GM21786 (cell line): ENCODE results near the gene PRAMEF6.
"Not testable (repeated sequence)": the region's sequence is repeated elsewhere in the genome, so short reads cannot be mapped to it uniquely, and the experiment has no call there.

Source experiments
- ATAC-seq: cut with Tn5 transposase; IDR thresholded peaks from one replicate; pipeline ENCODE4 v1.9.1; 2021; ENCODE audit not compliant: unreplicated experiment

PRAMEF6 gene

DNA sequence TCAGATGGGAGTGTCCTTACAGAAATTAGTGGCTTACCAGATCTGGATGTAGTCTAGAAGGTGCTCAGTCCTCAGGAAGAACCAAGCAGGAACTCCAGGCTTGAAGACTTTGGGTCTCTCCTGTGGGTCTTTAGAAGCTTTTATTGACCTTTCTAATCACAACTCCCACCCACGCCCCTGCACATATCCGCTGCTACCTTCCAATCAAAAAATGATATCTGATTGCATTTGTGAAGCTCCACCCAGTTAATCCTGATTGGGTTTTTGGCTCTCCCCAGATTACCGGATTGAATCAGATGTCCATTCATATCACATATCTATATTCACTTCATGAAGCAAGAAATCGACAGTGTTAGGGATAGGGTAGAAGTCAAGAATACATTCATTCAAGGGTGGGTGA is at the start of gene PRAMEF6:
TSS of gene PRAMEF6 (minus strand) at position 101 of the 400 bp plus-strand sequence. CDS start 5,062 bp downstream, outside the sequence.
- ATAC-seq: not testable (repeated sequence)

DNA sequence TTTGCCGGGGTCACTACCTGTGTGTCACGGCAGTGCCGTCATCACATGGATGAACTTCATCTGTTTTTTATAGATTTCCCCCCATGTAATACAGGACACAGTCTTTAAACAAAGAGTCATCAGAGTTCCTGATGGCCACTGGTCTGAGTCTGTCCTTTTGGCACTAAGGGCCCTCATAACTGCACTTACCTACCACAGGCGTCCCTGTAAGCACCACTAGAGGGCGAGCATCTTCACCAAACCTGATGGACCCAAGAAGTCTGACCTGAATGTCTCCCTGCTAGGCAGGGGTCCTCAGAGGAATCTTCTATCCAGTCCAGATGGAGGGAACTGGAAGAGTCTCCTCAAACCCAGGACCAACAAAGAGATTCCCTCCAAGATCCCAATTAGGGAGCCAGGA is 23.0 kb downstream of the PRAMEF6 start:
- ATAC-seq: not testable (repeated sequence)

DNA sequence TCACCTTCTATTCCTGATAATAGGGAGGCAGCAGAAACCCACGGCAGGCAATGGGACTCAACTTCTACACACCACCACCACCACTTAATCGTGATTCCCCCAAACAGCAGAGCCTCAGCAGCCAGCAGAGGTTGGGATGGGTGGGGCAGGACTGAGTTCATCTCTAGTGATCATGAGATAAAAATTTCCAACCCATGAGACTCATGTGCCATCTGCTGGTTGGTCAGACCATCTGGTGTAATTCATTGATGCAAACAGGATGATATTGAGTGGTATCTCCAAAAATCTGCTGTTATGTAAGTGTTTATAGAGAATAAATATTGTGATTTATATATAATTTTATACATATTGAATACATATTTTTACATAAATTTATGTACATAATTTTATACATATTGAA is 25.6 kb downstream of the PRAMEF6 start:
- not testable (repeated sequence) for ATAC-seq

DNA sequence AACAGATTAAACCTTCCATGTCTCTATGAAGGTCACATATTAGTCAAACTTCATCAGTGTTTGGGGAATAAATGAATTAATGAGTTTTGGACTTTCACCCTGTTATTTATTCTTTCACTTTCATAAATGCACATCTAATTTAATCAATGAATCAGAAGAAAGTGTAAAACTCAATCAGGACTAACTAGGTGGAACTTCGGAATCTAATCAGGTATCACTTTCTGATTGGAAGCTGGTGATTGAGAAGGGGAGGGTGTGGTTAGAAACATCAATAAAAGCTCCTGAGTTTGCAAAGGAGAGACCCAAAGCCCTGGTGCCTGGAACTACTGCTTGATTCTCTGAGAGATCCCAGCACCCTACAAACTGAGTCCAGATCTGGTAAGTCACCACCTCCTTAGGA is 31.1 kb downstream of the PRAMEF6 start, which contains the start of gene PRAMEF7:
TSS of gene PRAMEF7 (plus strand) at position 301 of the 400 bp plus-strand sequence. CDS start 1,083 bp downstream, outside the sequence.
- ATAC-seq: not testable (repeated sequence)

DNA sequence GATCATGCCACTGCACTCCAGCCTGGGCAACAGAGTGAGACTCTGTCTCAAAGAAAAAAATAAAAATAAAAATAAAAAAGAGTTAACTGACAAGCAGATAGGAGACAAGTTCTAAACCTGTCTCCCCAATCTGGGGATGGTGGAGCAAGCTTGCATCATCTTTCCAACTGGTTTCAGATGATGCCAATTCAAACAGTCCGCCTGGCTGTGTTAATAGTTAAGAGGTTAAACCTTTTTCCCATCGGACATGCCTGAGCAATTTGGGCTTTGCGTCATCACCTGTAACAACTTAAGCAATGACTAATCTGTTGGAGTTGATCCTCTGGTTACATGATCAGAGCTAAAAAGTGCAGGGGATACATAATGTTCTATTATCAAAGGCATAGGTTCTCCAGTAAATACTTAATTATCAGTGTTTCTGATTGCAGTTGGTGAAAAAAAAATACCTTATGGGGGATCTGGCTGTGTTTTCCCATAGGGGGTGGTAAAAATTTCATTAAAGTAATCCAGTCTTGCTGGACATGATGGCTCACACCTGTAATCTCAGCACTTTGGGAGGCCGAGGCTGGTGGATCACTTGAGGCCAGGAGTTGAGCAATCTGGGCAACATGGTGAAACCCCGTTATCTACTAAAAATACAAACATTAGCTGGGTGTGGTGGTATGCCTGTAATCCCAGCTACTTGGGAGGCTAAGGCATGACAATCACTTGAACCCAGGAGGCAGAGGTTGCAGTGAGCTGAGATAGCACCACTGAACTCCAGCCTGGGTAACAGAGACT is 43.4 kb downstream of the PRAMEF6 start:
- ATAC-seq: not testable (repeated sequence)

DNA sequence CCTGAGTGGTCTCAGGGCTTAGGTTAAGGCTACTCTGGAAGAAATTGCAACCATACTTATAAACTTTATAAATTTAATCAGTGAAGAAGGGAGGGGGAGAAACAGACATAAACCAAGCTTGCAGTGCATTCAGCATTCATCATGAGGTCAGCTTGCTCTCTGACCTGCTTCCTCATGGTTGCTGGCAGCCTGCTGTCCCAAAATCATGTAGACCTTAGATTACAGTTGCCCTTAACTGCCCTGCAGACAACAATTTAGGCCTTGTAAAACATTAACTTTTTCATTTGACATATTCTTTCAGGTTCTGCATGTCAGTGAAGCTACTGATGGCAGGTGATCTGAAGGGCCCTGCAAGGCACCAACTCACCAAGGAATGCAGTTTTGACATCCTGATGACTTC is 48.2 kb downstream of the PRAMEF6 start:
- ATAC-seq: not testable (repeated sequence)

DNA sequence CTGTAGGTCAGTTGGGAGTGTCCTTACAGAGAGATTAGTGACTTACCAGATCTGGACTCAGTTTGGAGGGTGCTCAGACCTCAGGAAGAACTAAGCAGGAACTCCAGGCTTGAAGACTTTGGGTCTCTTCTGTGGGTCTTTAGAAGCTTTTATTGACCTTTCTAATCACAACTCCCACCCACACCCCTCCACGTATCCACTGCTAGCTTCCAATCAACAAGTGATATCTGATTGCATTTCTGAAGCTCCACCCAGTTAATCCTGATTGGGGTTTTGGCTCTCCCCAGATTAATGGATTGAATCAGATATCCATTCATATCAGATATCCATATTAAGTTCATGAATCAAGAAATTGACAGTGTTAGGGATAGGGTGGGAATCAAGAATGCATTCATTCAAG is 49.2 kb downstream of the PRAMEF6 start, which contains the start of gene PRAMEF10:
TSS of gene PRAMEF10 (minus strand) at position 101 of the 400 bp plus-strand sequence. CDS start 2,423 bp downstream, outside the sequence.
- ATAC-seq: not testable (repeated sequence)
